Effector memory CD4-positive, alpha-beta T cell (primary cell): ENCODE measurements around the gene ANO6.

ENCODE experiments used
- DNase-seq, 3 donors: peaks; one replicate each; pipeline ENCODE4 v3.0.0-alpha.2; 2020
- H3K27ac ChIP-seq: 2 replicates; pipeline ENCODE4 v1.7.0; 2013; ENCODE audit warnings: mild to moderate bottlenecking, low read length, moderate library complexity; ENCODE audit not compliant: insufficient read depth, poor library complexity, severe bottlenecking
- H3K27me3 ChIP-seq: replicated peaks from 2 replicates; pipeline ENCODE4 v1.7.0; 2013; ENCODE audit warnings: mild to moderate bottlenecking, low read length; ENCODE audit not compliant: insufficient read depth, control insufficient read depth, poor library complexity, severe bottlenecking
- H3K36me3 ChIP-seq: 2 replicates; pipeline ENCODE4 v1.7.0; 2013; ENCODE audit warnings: mild to moderate bottlenecking, low read length, moderate library complexity; ENCODE audit not compliant: control insufficient read depth, insufficient read depth
- H3K4me1 ChIP-seq: 2 replicates; pipeline ENCODE4 v1.7.0; 2013; ENCODE audit warnings: low read length, mild to moderate bottlenecking; ENCODE audit not compliant: control insufficient read depth, insufficient read depth, poor library complexity, severe bottlenecking
- H3K4me3 ChIP-seq: 2 replicates; pipeline ENCODE4 v1.7.0; 2013; ENCODE audit warnings: low read length, low read depth, mild to moderate bottlenecking; ENCODE audit not compliant: insufficient read depth, poor library complexity, severe bottlenecking
- H3K9me3 ChIP-seq: 2 replicates; pipeline ENCODE4 v1.7.0; 2013; ENCODE audit warnings: mild to moderate bottlenecking, low read length, moderate library complexity; ENCODE audit not compliant: control insufficient read depth

The ANO6 gene

DNA sequence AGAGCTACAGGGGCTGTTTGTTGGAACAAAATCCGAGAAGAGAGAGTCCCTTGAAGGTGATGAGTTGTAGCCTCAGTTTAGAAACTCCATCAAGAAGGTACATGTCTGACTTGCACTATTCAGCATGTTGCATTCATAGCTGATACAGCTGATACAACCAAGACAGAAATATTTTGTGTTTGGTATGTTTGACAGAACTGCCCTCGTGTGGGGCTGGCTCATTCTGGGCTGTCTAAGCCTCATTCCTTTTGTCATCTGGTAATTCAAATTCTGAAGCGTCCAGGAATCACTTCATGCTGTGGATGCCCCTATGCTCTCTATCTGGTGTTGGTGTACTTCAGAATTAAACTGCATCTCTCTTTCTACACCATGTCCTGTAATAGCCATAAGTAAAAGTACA, 126.3 kb downstream of the ANO6 start:
- no peak overlapping the region for H3K4me3 ChIP-seq
- H3K27me3 ChIP-seq: no peaks in the 10 kb centered on the region
- DNase-seq: no peak
- H3K9me3 ChIP-seq: no peaks in the 10 kb centered on the region
- H3K4me1 ChIP-seq: no peaks in the 10 kb centered on the region
- peaks cover 6% of the 10 kb centered on the region for H3K36me3 ChIP-seq
- H3K27ac ChIP-seq: no peak overlapping the region

DNA sequence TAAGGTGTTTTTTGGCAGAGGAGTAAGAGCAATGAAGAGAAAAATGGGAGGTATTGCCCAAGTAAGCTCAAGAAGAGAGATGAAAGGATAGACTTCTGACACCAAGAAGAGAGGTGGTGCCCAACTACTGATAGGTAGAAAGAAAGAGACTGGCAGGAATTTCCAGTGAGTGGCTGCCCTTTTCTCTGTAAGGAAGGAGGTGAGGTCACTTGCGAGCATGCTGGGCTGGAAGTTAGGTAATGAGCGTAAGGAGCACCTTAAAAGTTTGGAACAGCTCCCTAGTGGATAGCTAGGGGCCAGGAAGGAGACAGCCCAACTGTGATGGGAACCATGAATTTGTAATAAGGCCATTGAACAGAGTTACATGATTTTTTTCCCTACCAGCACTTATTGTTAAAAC, 127.0 kb downstream of the ANO6 start:
- no peaks in the 10 kb centered on the region for H3K27me3 ChIP-seq
- peaks cover 9% of the 10 kb centered on the region for H3K36me3 ChIP-seq
- no peak overlapping the region for H3K4me3 ChIP-seq
- H3K4me1 ChIP-seq: no peaks in the 10 kb centered on the region
- DNase-seq: no peak
- H3K27ac ChIP-seq: no peak overlapping the region
- no peaks in the 10 kb centered on the region for H3K9me3 ChIP-seq

DNA sequence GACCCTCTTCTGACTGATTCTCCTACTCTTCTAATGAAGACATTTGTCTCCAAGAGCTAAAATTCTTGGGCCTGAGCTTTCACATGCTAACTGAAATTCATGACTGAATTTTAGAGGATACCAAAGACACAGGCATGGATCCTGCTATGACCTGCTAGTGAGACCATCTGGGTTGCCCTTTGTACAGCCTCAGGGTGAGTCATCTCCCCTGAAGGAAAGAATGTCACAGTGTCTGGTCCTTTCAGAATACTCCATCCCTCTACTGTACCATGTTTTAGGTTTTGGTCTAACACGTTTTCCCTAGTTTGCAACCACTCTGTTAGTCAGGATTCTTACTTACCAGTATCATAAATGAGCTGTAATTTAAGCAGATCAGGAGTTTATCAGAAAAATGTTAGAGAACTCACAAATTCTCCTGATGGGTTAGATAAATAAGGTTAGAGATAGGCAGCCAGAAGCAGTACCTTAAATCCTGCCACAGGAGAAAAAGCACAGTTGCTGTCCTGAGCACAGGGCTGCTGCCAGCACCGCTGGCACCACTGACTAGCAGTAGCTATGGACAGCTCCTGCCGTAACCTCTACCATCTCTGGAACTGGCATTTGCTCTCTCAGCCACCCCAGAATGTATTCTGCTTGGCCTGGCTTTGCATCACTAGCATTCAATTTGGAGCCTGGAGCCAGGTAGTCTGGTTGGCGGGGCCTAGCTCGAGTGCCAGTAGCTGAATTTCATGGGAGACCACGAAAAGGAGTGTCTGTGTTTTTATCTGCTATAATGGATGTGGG, 127.6 kb downstream of the ANO6 start:
- no peak for DNase-seq
- no peaks in the 10 kb centered on the region for H3K27me3 ChIP-seq
- no peaks in the 10 kb centered on the region for H3K9me3 ChIP-seq
- H3K36me3 ChIP-seq: peaks cover 15% of the 10 kb centered on the region
- no peaks in the 10 kb centered on the region for H3K4me1 ChIP-seq
- H3K27ac ChIP-seq: no peak overlapping the region
- no peak overlapping the region for H3K4me3 ChIP-seq

DNA sequence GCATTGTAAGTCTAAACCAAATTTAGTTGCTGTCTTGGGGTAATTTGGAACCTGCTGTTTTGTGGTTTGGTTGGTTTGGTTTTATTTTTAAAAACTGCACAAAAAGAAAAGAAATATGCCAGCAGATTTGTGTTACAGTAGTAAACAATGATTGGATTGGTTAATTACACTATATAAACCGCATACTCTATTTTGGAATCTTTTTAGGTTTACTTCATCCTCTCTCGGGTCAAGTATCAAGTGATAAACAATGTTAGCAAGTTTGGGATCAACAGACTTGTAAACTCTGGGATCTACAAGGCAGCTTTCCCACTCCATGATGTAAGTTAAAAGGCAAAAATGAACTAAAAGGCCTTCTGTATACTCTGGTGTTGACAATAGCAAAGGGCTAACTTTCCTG, 132.4 kb downstream of the ANO6 start:
- H3K4me1 ChIP-seq: no peaks in the 10 kb centered on the region
- no peak for DNase-seq
- H3K9me3 ChIP-seq: no peaks in the 10 kb centered on the region
- H3K4me3 ChIP-seq: no peak overlapping the region
- H3K36me3 ChIP-seq: peaks cover 39% of the 10 kb centered on the region
- H3K27me3 ChIP-seq: no peaks in the 10 kb centered on the region
- no peak overlapping the region for H3K27ac ChIP-seq

DNA sequence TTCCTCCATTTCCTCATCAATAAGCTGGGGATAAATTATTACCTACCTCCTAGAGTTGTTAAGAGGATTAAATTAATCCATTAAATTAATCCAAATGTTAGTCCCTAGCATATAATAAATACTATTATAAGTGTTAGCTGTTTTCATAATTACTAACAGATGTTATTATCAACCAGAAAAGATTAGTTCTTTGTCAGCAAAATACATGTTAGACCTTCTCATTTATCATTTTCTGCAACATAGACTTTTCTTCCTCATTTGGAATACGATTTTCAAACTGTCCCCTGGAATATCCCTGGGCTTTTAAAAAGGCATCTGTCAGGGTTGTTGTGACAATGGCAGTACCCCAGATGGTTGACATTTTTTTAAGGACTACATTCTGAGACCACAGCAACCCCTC, 133.1 kb downstream of the ANO6 start:
- DNase-seq: no peak
- Histone ChIP-seq H3K27me3 (no peaks in the 10 kb centered on the region), H3K4me1 (no peaks in the 10 kb centered on the region), H3K4me3 (no peak overlapping the region), H3K9me3 (no peaks in the 10 kb centered on the region), H3K36me3 (peaks cover 39% of the 10 kb centered on the region), H3K27ac (no peak overlapping the region)

DNA sequence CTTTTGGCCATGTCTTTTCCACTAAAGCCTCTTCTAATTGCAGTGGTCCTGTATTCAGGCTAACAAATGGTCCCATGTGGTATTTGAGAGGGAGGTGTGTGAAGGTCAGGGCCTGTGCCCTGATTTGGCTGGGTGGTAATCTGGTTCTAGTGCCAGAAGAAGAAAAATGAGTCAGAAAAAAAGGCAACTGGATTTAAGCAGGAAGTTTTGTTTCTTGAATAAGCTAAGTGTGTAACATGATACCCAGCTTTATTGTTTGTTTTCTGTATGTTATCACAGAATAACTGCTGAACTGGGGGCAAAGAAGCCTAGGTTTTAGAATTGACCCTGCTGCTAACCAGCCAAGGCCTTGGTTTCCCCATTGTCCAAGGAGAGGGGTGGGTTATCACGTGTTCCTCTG, 134.0 kb downstream of the ANO6 start:
- H3K9me3 ChIP-seq: no peaks in the 10 kb centered on the region
- H3K27me3 ChIP-seq: no peaks in the 10 kb centered on the region
- H3K4me1 ChIP-seq: no peaks in the 10 kb centered on the region
- no peak overlapping the region for H3K4me3 ChIP-seq
- peaks cover 39% of the 10 kb centered on the region for H3K36me3 ChIP-seq
- no peak for DNase-seq
- no peak overlapping the region for H3K27ac ChIP-seq

DNA sequence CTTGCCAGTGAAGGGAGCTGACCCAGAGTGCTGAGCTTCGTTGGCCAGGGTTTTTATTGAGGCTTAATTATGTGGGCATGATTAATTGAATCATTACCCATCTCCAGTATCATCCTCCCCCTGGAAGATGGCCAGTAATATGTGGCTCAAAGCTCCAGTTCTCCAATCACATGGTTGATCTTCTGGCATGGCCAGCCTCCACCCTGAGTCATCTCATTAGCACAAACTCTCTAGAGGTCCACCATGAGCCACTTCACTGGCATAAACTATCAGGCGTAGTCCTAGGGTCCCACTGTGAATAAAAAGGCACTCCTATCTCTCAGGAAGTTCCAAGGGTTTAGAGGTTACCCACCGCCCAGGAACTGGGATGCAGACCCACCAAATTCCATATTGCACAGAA, 135.0 kb downstream of the ANO6 start:
- no peaks in the 10 kb centered on the region for H3K27me3 ChIP-seq
- H3K4me1 ChIP-seq: no peaks in the 10 kb centered on the region
- H3K27ac ChIP-seq: no peak overlapping the region
- peaks cover 39% of the 10 kb centered on the region for H3K36me3 ChIP-seq
- no peaks in the 10 kb centered on the region for H3K9me3 ChIP-seq
- no peak for DNase-seq
- H3K4me3 ChIP-seq: no peak overlapping the region

DNA sequence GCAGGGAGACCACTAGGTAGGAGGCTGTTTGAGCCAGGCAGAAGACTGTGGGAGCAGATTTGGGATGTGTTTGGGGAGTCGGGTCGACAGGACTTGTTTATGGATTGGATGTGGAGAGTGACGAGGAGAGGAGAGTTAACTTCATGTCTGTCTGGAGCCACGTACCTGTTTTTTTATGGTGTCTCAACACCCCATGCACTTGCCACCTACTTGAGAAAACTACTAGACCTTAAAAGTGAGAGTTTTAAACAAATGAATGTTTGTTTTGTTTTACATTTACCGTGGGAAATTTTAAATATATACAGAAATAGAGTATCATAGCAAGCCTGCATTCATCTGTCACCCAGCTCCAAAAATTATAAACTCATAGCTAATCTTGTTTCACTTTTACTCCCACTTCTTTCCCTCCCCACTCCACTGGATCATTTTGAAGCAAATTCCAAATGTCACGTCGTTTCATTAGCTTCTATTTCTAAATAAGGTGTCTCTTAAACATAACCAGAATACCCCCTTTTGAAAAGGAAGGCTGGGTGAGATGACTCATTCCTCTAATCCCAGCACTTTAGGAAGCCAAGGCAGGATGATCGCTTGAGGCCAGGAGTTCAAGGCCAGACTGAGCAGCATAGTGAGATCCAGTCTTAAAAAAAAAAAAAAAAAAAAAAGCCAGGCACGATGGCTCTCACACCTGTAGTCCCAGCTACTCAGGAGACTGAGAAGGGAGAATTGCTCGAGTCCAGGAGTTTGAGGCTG, 136.2 kb downstream of the ANO6 start:
- peaks cover 35% of the 10 kb centered on the region for H3K36me3 ChIP-seq

DNA sequence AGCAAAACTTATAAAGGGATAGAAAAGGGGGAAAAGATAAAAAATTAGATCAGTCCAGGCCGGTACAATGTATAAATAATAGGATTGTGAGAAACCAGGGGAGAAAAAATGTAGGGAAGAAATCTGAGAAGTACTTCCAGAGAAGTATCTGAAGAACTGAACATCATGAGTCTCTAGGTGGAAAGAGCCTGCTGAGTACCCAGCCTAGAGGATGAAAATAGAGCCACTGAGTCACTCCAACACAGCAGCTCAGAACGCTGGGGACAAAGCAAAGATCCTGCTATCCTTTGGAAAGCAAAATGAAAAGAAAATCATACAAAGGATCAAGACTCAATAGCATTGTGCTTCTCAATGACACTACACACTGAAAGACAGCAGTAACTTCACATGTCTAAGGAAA, 138.0 kb downstream of the ANO6 start:
- no peaks in the 10 kb centered on the region for H3K4me1 ChIP-seq
- DNase-seq: no peak
- H3K9me3 ChIP-seq: no peaks in the 10 kb centered on the region
- H3K36me3 ChIP-seq: peaks cover 25% of the 10 kb centered on the region
- H3K27me3 ChIP-seq: no peaks in the 10 kb centered on the region
- no peak overlapping the region for H3K27ac ChIP-seq
- no peak overlapping the region for H3K4me3 ChIP-seq

More for the DNA sequence above, 136.2 kb downstream of the ANO6 start:
- Histone ChIP-seq H3K4me1 (no peaks in the 10 kb centered on the region), H3K27me3 (no peaks in the 10 kb centered on the region), H3K4me3 (no peak overlapping the region), H3K27ac (no peak overlapping the region), H3K9me3 (no peaks in the 10 kb centered on the region)
- no peak for DNase-seq

DNA sequence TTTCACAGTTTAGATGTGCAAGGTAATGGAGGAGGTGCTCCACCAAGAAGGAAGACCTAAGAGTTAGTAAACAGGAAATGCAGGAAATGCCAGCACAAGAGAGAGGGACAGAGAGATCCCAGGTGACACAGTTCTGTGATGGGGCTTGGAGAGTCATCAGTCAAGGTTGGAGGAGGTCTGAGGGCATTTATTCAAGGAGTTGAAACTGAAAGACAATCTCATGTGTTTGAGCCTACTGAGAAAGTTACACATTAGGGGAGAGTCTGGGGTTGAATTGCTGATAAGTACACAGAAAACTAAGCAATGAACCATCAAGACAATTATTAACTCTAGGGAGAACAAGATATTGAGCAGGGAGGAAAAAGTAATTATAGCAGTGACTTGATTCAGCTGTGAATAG, 138.5 kb downstream of the ANO6 start:
- Histone ChIP-seq H3K4me1 (no peaks in the 10 kb centered on the region), H3K27me3 (no peaks in the 10 kb centered on the region), H3K9me3 (no peaks in the 10 kb centered on the region), H3K4me3 (no peak overlapping the region), H3K27ac (no peak overlapping the region), H3K36me3 (peaks cover 24% of the 10 kb centered on the region)
- DNase-seq: no peak
